Tibial artery (tissue), 4 donors: Measurements from ENCODE around the gene TAS2R43.

Source experiments
- DNase-seq, 2 donors: peaks; one replicate each; pipeline ENCODE4 v3.0.0-alpha.2; 2019
- H3K27ac ChIP-seq, 2 donors: fragments of 200-600 bp; sonication (generic) in 1 of 2; 1 replicate in 1 of 2; 2 replicates in 1 of 2; pipeline ENCODE4 v1.5.1; 2018 to 2019; ENCODE audit warnings: mild to moderate bottlenecking in 1 of 2
- H3K27me3 ChIP-seq, 2 donors: fragments of 200-600 bp; sonication (generic) in 1 of 2; one replicate each; pipeline versions ENCODE4 v1.5.1 to v1.6.0; 2016 to 2019
- H3K36me3 ChIP-seq, 3 donors: fragments of 200-600 bp; sonication (generic) in 2 of 3; one replicate each; pipeline ENCODE4 v1.5.1; 2016 to 2019; ENCODE audit warnings: mild to moderate bottlenecking in 2 of 3
- H3K4me1 ChIP-seq, 4 donors: fragments of 200-600 bp; sonication (generic) in 2 of 4; 1 replicate in 3 of 4; 2 replicates in 1 of 4; pipeline ENCODE4 v1.5.1; 2016 to 2019
- H3K4me3 ChIP-seq, 2 donors: fragments of 200-600 bp; sonication (generic) in 1 of 2; 1 replicate in 1 of 2; 2 replicates in 1 of 2; pipeline ENCODE4 v1.5.1; 2018 to 2019; ENCODE audit warnings: mild to moderate bottlenecking in 2 of 2
- H3K9me3 ChIP-seq, 3 donors: fragments of 200-600 bp; sonication (generic) in 1 of 3; one replicate each; pipeline ENCODE4 v1.5.1; 2016 to 2019
- CTCF ChIP-seq, 2 experiments: fragments of 200-600 bp in 1 of 2; fragments of 450-650 bp in 1 of 2; IDR thresholded peaks; one replicate each; pipeline ENCODE4 v1.5.1; 2017 to 2019; ENCODE audit warnings: antibody characterized with exemption in 2 of 2, mild to moderate bottlenecking in 1 of 2, moderate library complexity in 1 of 2
- intact Hi-C: fragments of 100-400 bp; cut with DNase I; formaldehyde crosslinking; loops from one replicate; pipeline ENCODE4 v1.15.0; 2023; ENCODE audit warnings: low total_unique reads

TAS2R43 gene

GRCh38 chr12:11092128-11092527, at the start of gene TAS2R43:
TAS2R43 (minus strand) TSS chr12:11092313; CDS start chr12:11092229, 84 bp downstream.
- DNase-seq = no peak
- Histone ChIP-seq H3K4me3 (no peak within 1 kb of the TSS), H3K27ac (no peak within 1 kb of the TSS), H3K27me3 (no peaks in the 10 kb centered on the region), H3K9me3 (no peaks in the 10 kb centered on the region), H3K4me1 (no peaks in the 10 kb centered on the region), H3K36me3 (no peaks in the 10 kb centered on the region)
- intact Hi-C loops = no loop called here
- no peak for TF ChIP-seq CTCF (IDR thresholded peaks at IDR 0.05)

GRCh38 chr12:11136075-11136474, 44.0 kb upstream of the TAS2R43 start:
- Histone ChIP-seq H3K4me1 (peaks cover 0 to 4% (median 0%) of the 10 kb centered on the region in 4 donors), H3K36me3 (no peaks in the 10 kb centered on the region), H3K9me3 (no peaks in the 10 kb centered on the region), H3K4me3 (no peak overlapping the region), H3K27ac (no peak overlapping the region), H3K27me3 (no peaks in the 10 kb centered on the region)
- no peak for DNase-seq
- intact Hi-C loops = no loop called here
- TF ChIP-seq CTCF (IDR thresholded peaks at IDR 0.05) = no peak

- TF ChIP-seq CTCF (IDR thresholded peaks at IDR 0.05) = no peak
- H3K27me3 ChIP-seq = no peaks in the 10 kb centered on the region
- H3K4me1 ChIP-seq = peaks cover 0 to 4% (median 0%) of the 10 kb centered on the region in 4 donors
- no peaks in the 10 kb centered on the region for H3K9me3 ChIP-seq
- no peak for DNase-seq
- no peak within 1 kb of the TSS for H3K4me3 ChIP-seq
- H3K36me3 ChIP-seq = no peaks in the 10 kb centered on the region
- intact Hi-C loops = no loop called here
- H3K27ac ChIP-seq = no peak within 1 kb of the TSS
Observed at GRCh38 chr12:11134305-11134704, 42.2 kb upstream of the TAS2R43 start, which contains the start of gene TAS2R30. TAS2R30 (minus strand) TSS chr12:11134644; CDS start chr12:11134244, 400 bp downstream.

GRCh38 chr12:11133816-11134215, 41.7 kb upstream of the TAS2R43 start:
- H3K27me3 ChIP-seq = no peaks in the 10 kb centered on the region
- DNase-seq = no peak
- intact Hi-C loops = no loop called here
- no peak overlapping the region for H3K27ac ChIP-seq
- H3K9me3 ChIP-seq = no peaks in the 10 kb centered on the region
- no peak for TF ChIP-seq CTCF (IDR thresholded peaks at IDR 0.05)
- no peak overlapping the region for H3K4me3 ChIP-seq
- H3K36me3 ChIP-seq = no peaks in the 10 kb centered on the region
- peaks cover 0 to 4% (median 0%) of the 10 kb centered on the region in 4 donors for H3K4me1 ChIP-seq

- Histone ChIP-seq H3K27me3 (no peaks in the 10 kb centered on the region), H3K4me3 (no peak overlapping the region), H3K27ac (no peak overlapping the region), H3K9me3 (no peaks in the 10 kb centered on the region), H3K36me3 (no peaks in the 10 kb centered on the region), H3K4me1 (peaks cover 0 to 4% (median 0%) of the 10 kb centered on the region in 4 donors)
- no peak for DNase-seq
- intact Hi-C loops = no loop called here
- TF ChIP-seq CTCF (IDR thresholded peaks at IDR 0.05) = no peak
Observed at GRCh38 chr12:11133162-11133561, 41.0 kb upstream of the TAS2R43 start.

- Histone ChIP-seq H3K9me3 (no peaks in the 10 kb centered on the region), H3K36me3 (no peaks in the 10 kb centered on the region), H3K4me3 (no peak overlapping the region), H3K27me3 (no peaks in the 10 kb centered on the region), H3K4me1 (peaks cover 0 to 4% (median 0%) of the 10 kb centered on the region in 4 donors), H3K27ac (no peak overlapping the region)
- intact Hi-C loops = no loop called here
- DNase-seq = no peak
- TF ChIP-seq CTCF (IDR thresholded peaks at IDR 0.05) = no peak
Observed at GRCh38 chr12:11130999-11131398, 38.9 kb upstream of the TAS2R43 start.
